BLaER1 treated with 17β-estradiol and CSF1 and Interleukin-3, amounts not matched to agents 10 nM and 100 nM (cell line): ENCODE measurements around the gene LGALS14.
A peak's percentile ranks its signal among the peaks of the same experiment; 100 is the strongest.
"Not testable (repeated sequence)": the region's sequence is repeated elsewhere in the genome, so short reads cannot be mapped to it uniquely, and the experiment has no call there.

Source experiments
- H3K27ac ChIP-seq, 11 experiments: shearing (Covaris generic); formaldehyde crosslinking; 2 replicates each; pipeline ENCODE4 v1.8.1; 2022
- H3K27me3 ChIP-seq, 11 experiments: shearing (Covaris generic); formaldehyde crosslinking; 2 replicates each; pipeline ENCODE4 v1.8.1; 2022
- H3K36me3 ChIP-seq, 11 experiments: shearing (Covaris generic); formaldehyde crosslinking; 2 replicates each; pipeline ENCODE4 v1.8.1; 2022
- H3K4me1 ChIP-seq, 10 experiments: shearing (Covaris generic); formaldehyde crosslinking; 2 replicates each; pipeline ENCODE4 v1.8.1; 2022
- H3K4me2 ChIP-seq, 11 experiments: shearing (Covaris generic); formaldehyde crosslinking; 2 replicates each; pipeline ENCODE4 v1.8.1; 2022
- H3K4me3 ChIP-seq, 10 experiments: shearing (Covaris generic); formaldehyde crosslinking; 2 replicates each; pipeline ENCODE4 v1.8.1; 2022
- H3K9ac ChIP-seq, 11 experiments: shearing (Covaris generic); formaldehyde crosslinking; 2 replicates each; pipeline ENCODE4 v1.8.1; 2022
- H3K9me3 ChIP-seq, 11 experiments: shearing (Covaris generic); formaldehyde crosslinking; replicated peaks in 1 of 11; 2 replicates each; pipeline ENCODE4 v1.8.1; 2022
- H4K20me1 ChIP-seq, 11 experiments: shearing (Covaris generic); formaldehyde crosslinking; 2 replicates each; pipeline ENCODE4 v1.8.1; 2022
- Cebpa-rat ChIP-seq, 11 experiments: shearing (Covaris generic); IDR thresholded peaks; 2 replicates each; pipeline ENCODE4 v1.8.1; 2022

LGALS14 gene

DNA sequence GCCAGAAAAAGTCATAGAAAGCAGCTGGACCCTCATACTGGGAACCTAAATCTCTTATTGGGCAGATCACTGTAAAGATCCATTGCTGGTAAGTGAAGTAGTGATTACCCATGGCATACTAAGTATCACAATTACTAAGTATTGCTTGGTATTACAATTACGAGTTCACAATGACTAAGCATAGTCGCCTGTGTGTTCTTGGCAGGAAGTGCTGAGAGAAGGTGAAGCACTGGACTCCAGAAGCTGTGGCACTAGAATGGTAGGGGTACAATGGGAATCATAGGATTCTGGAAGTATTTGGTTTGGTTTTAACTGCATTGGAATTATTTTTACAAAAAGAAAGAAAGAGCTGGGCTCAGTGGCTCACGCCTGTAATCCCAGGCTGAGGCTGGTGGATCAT lies 28.3 kb upstream of the LGALS14 start:
- H3K9ac ChIP-seq = no peak overlapping the region
- H3K4me1 ChIP-seq = peaks cover 20 to 49% (median 37%) of the 10 kb centered on the region in 10 experiments
- no peaks in the 10 kb centered on the region for H3K27me3 ChIP-seq
- no peaks in the 10 kb centered on the region for H3K9me3 ChIP-seq
- TF ChIP-seq Cebpa-rat (IDR thresholded peaks at IDR 0.05) = no peak
- H4K20me1 ChIP-seq = no peaks in the 10 kb centered on the region
- no peaks in the 10 kb centered on the region for H3K36me3 ChIP-seq
- H3K4me2 ChIP-seq = peak overlapping the region in 4 of 11 experiments; percentile 5 to 31 (median 21); a peak in 2 of 22 replicates
- H3K4me3 ChIP-seq = no peak overlapping the region
- H3K27ac ChIP-seq = no peak overlapping the region

DNA sequence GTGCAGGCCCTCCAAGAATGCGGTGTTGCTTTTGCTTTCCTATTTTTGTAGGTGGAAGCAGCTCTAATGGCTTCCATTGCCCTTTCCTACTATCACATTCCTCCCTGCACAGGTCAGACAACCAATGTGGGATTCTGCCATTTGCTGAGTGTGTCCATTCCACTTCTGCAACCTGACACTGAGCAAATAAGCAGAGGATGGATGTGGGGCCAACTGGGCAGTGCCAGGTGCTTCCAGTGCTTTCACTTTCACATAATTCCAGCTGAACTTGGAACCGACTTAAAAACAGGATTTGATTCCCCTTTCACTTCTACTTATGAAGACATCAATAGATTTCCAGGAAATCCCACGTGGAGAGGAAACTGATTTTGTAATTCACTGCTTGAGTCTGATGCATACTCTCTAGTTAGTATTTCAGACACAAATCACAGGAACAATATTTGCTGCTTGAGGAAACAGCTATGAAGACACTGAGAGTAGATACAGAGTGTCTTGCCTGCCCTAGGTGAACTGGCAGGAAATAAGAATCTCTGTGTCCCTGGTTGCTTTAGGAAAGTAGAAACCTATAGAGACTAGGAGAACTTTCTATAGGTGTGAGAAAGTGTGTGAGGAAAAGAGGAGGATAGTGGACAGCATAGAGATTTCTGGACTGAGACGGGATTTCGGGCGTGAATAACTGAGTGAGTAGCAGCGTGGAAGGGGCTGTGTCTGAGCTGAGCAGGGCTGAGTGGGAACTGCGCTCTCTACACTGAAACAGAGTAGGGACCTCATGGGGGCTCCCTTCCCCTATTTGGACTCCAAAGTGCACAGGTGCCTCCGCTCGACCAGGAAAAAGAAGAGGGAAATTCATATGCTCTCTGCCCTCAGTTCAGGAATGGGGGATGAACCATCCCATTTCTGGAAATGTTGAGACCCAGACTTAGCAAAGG lies 26.1 kb upstream of the LGALS14 start:
- Histone ChIP-seq H3K4me3 (no peak overlapping the region), H3K36me3 (no peaks in the 10 kb centered on the region), H4K20me1 (no peaks in the 10 kb centered on the region), H3K4me2 (peak overlapping the region in 10 of 11 experiments; percentile 17 to 68 (median 58); a peak in 17 of 22 replicates), H3K9ac (no peak overlapping the region), H3K27ac (peak overlapping the region in 5 of 11 experiments; percentile 3 to 47 (median 19); a peak in 4 of 22 replicates), H3K27me3 (no peaks in the 10 kb centered on the region), H3K9me3 (no peaks in the 10 kb centered on the region), H3K4me1 (peaks cover 9 to 35% (median 26%) of the 10 kb centered on the region in 10 experiments; a peak in 19 of 20 replicates)
- no peak for TF ChIP-seq Cebpa-rat (IDR thresholded peaks at IDR 0.05)

DNA sequence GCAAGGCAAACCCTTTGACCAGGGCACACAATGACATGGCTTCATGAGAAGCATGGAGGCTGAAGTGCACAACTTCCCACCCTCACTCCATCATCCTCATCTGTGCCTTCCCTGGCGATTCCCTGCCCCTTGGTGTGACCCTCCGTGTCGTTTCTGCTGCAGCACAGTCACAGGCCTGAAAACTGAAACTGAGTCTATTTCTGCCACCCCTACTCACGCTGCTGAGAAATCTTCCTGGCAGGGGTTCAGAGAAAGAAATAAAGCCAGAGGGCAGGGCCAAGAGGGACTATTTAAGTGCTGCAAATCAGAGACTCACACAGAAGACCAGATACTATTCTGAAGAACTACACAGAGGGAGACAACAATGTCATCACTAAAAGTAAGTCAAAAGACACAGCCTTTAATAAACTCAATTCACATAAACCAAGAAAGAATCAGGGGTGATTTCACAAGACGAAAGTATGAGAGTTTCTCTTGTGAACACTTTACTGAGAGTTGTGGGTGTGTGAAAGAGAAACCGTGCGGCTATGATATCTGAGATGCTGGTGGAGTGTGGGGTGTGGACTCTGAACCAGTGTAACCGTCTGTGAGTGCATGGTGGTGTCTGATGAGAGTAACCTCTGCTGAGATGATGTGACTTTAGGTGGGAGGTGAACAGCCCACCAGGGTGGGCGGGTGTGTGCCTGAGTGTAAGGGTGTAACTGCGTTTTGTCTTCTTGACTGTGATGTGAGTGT lies 25.1 kb upstream of the LGALS14 start:
- Histone ChIP-seq H3K9me3 (no peaks in the 10 kb centered on the region), H3K27ac (peak overlapping the region in 4 of 11 experiments; percentile 3 to 47 (median 25); a peak in 2 of 22 replicates), H3K9ac (no peak overlapping the region), H3K36me3 (no peaks in the 10 kb centered on the region), H3K4me2 (peak overlapping the region in 10 of 11 experiments; percentile 12 to 68 (median 58); a peak in 16 of 22 replicates), H3K27me3 (no peaks in the 10 kb centered on the region), H3K4me1 (peaks cover 6 to 31% (median 21%) of the 10 kb centered on the region in 10 experiments; a peak in 18 of 20 replicates), H3K4me3 (no peak overlapping the region), H4K20me1 (no peaks in the 10 kb centered on the region)
- TF ChIP-seq Cebpa-rat (IDR thresholded peaks at IDR 0.05) = no peak

DNA sequence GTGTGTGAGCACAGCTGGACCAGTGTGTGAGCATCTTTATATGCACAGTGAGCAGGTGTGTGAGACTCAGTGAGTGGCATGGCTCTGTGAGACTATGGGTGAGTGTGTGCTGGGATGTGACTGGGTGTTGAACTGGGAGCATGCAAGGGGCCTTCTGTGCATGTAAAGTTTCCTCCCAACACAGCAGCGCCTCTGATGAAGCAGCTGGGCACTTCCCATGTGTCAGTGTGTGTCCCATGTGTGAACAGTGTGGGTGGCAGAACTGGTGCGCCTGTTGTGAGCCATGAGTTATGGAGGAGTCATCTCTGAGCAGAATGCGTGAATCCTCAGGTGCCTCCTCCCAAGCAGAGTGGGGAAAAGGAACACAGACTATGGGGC lies 24.5 kb upstream of the LGALS14 start:
- Histone ChIP-seq H3K36me3 (no peaks in the 10 kb centered on the region), H4K20me1 (no peaks in the 10 kb centered on the region), H3K4me3 (no peak overlapping the region), H3K27ac (no peak overlapping the region), H3K9ac (no peak overlapping the region), H3K9me3 (no peaks in the 10 kb centered on the region), H3K4me1 (peaks cover 6 to 31% (median 21%) of the 10 kb centered on the region in 10 experiments; a peak in 18 of 20 replicates), H3K4me2 (peak overlapping the region in 2 of 11 experiments; percentile 26 to 58; a peak in 2 of 22 replicates), H3K27me3 (no peaks in the 10 kb centered on the region)
- no peak for TF ChIP-seq Cebpa-rat (IDR thresholded peaks at IDR 0.05)

DNA sequence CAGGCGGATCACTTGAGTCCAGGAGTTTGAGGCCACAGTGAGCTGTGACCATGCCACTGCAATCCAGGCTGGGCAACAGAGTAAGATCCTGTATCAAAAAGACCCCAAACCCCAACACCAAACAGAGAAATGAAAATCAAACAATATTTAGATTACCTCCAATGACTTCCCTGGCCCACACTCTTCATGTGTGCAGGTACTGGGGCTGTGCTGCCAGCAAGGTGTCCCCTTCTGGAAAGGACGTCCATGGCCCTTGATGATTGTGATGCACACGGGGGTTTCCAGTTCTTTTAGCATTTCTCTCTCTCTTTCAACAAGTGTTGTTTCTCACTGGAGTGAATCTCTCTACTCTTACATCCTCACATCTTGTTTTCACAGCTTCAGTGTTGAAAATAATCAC lies 23.7 kb upstream of the LGALS14 start:
- Histone ChIP-seq H3K4me3 (no peak overlapping the region), H4K20me1 (no peaks in the 10 kb centered on the region), H3K9me3 (no peaks in the 10 kb centered on the region), H3K4me2 (no peak overlapping the region), H3K36me3 (no peaks in the 10 kb centered on the region), H3K27ac (no peak overlapping the region), H3K9ac (no peak overlapping the region), H3K4me1 (peaks cover 6 to 31% (median 21%) of the 10 kb centered on the region in 10 experiments; a peak in 18 of 20 replicates), H3K27me3 (no peaks in the 10 kb centered on the region)
- TF ChIP-seq Cebpa-rat (IDR thresholded peaks at IDR 0.05) = no peak

DNA sequence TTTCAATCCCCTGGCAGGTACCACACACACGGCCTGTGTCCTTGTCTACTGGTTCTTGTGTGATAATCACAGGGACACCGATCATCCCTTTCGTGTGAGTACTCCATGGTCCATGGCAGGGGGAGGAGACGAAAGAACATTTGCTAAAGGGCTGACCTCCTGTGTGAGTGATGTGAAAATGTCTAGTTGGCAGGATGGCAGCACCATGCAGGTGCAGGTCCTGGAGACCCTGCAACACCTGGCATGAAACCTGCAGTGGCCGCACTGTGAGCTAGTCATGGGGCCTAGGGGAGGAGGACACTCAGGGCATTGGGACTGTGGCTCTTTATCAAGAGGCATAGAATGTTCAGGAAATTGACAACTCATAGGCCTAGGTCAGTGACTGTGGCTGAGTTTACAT lies 22.9 kb upstream of the LGALS14 start:
- no peak overlapping the region for H3K27ac ChIP-seq
- H3K27me3 ChIP-seq = no peaks in the 10 kb centered on the region
- H3K4me2 ChIP-seq = no peak overlapping the region
- no peak overlapping the region for H3K9ac ChIP-seq
- no peaks in the 10 kb centered on the region for H4K20me1 ChIP-seq
- TF ChIP-seq Cebpa-rat (IDR thresholded peaks at IDR 0.05) = no peak
- H3K9me3 ChIP-seq = no peaks in the 10 kb centered on the region
- H3K4me3 ChIP-seq = no peak overlapping the region
- H3K4me1 ChIP-seq = peaks cover 6 to 28% (median 18%) of the 10 kb centered on the region in 10 experiments; a peak in 18 of 20 replicates
- no peaks in the 10 kb centered on the region for H3K36me3 ChIP-seq

DNA sequence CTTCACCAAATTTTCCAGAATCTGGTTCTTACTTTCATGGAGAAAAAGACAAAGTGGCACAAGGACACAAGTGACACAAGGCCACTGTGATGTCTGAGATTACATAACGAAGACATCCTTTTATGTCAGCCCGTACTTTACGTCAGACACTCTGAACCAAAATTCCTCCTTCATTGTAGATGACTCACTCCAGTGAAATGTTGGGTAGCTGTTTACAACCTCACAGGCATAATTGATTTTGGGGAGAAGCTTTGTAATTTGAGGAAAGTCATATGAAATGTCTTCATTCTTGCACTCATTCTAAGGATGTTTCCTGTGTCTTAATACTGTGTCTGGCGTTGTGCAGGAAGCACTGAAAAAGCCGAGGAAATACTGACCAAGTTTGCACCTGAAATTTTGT lies 20.0 kb upstream of the LGALS14 start:
- Histone ChIP-seq H3K27me3 (no peaks in the 10 kb centered on the region), H3K9me3 (peaks cover 0 to 7% (median 2%) of the 10 kb centered on the region in 11 experiments; a peak in 7 of 22 replicates), H3K4me2 (no peak overlapping the region), H3K27ac (no peak overlapping the region), H3K4me1 (peaks cover 0 to 10% (median under 1%) of the 10 kb centered on the region in 10 experiments; a peak in 8 of 20 replicates), H3K9ac (no peak overlapping the region), H3K4me3 (no peak overlapping the region), H4K20me1 (no peaks in the 10 kb centered on the region), H3K36me3 (no peaks in the 10 kb centered on the region)
- TF ChIP-seq Cebpa-rat (IDR thresholded peaks at IDR 0.05) = no peak

DNA sequence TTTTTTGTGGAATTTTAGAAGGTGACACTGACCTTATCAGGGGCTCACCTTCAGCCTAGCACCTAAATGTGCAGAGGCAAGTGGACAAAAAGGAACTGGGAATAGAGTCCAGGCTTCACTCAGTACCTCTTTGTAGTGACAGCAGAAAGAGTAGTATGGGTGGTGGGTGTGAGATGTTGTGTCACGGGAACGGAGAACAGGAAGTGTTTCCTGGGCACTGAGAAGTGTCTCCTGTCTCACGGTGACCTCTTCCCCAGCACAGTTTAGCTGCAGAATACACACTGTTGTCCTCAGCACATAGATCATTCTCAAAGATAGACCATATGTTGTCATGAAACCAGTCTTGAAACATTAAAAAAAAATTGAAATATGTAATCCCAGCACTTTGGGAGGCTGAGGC lies 17.5 kb upstream of the LGALS14 start:
- H4K20me1 ChIP-seq = no peaks in the 10 kb centered on the region
- H3K4me3 ChIP-seq = no peak overlapping the region
- no peak overlapping the region for H3K9ac ChIP-seq
- no peak for TF ChIP-seq Cebpa-rat (IDR thresholded peaks at IDR 0.05)
- H3K4me2 ChIP-seq = no peak overlapping the region
- peaks cover 0 to 17% (median 5%) of the 10 kb centered on the region in 11 experiments; a peak in 7 of 22 replicates for H3K9me3 ChIP-seq
- H3K36me3 ChIP-seq = no peaks in the 10 kb centered on the region
- H3K27me3 ChIP-seq = no peaks in the 10 kb centered on the region
- H3K4me1 ChIP-seq = no peaks in the 10 kb centered on the region
- H3K27ac ChIP-seq = no peak overlapping the region

DNA sequence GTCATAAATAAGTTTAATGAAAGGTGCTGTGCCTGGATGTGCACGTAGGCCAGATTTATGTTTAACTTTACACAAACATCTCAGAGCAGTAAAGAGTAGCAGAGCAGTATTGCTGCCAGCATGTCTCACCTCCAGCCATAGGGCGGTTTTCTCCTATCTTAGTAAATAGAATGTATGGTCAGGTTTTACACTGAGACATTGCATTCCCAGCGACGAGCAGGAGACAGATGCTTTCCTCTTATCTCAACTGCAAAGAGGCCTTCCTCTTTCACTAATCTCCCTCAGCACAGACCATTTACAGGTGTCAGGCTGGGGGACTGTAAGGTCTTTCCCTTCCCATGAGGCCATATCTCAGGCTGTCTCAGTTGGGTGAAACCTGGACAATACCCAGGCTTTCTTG lies 15.6 kb upstream of the LGALS14 start:
- not testable (repeated sequence) for H3K4me3 ChIP-seq, H3K4me1 ChIP-seq, H3K36me3 ChIP-seq, H4K20me1 ChIP-seq, H3K27me3 ChIP-seq, H3K27ac ChIP-seq, H3K4me2 ChIP-seq, H3K9ac ChIP-seq
- H3K9me3 ChIP-seq = peaks cover 0 to 17% (median 5%) of the 10 kb centered on the region in 11 experiments; a peak in 7 of 22 replicates
